Skeletal muscle satellite cell (primary cell): Measurements from ENCODE around the gene GORASP1.

ENCODE experiments used
- H3K27me3 ChIP-seq: 2 replicates; pipeline ENCODE4 v1.7.0; 2013; ENCODE audit warnings: low read length; ENCODE audit not compliant: control insufficient read depth, insufficient read depth
- H3K36me3 ChIP-seq: 2 replicates; pipeline ENCODE4 v1.7.0; 2013; ENCODE audit warnings: mild to moderate bottlenecking, control low read depth, low read length; ENCODE audit not compliant: insufficient read depth
- H3K4me1 ChIP-seq: 2 replicates; pipeline ENCODE4 v1.7.0; 2013; ENCODE audit warnings: low read length; ENCODE audit not compliant: control insufficient read depth, insufficient read depth
- H3K4me2 ChIP-seq: 2 replicates; pipeline ENCODE4 v1.7.0; 2013; ENCODE audit warnings: mild to moderate bottlenecking, low read length
- H3K4me3 ChIP-seq: 2 replicates; pipeline ENCODE4 v1.7.0; 2013; ENCODE audit warnings: low read length
- H3K9ac ChIP-seq: 2 replicates; pipeline ENCODE4 v1.7.0; 2013; ENCODE audit warnings: mild to moderate bottlenecking, low read depth, low read length, moderate library complexity
- H3K9me3 ChIP-seq: replicated peaks from 2 replicates; pipeline ENCODE4 v1.7.0; 2013; ENCODE audit warnings: mild to moderate bottlenecking, control low read depth, low read length

The GORASP1 gene

GRCh38 chr3:39146611-39147591 is 39.5 kb upstream of the GORASP1 start:
- peaks cover 46% of the 10 kb centered on the region for H3K36me3 ChIP-seq
- peaks cover 64% of the 10 kb centered on the region for H3K4me1 ChIP-seq
- H3K4me2 ChIP-seq = peak overlapping the region; percentile 77
- peak overlapping the region; percentile 55 for H3K4me3 ChIP-seq
- H3K9ac ChIP-seq = peak overlapping the region; percentile 68
- H3K27me3 ChIP-seq = no peaks in the 10 kb centered on the region
- H3K9me3 ChIP-seq = no peaks in the 10 kb centered on the region

- H3K4me3 ChIP-seq = no peak overlapping the region
- H3K9ac ChIP-seq = peak overlapping the region; percentile 13
- H3K9me3 ChIP-seq = no peaks in the 10 kb centered on the region
- H3K4me1 ChIP-seq = peaks cover 64% of the 10 kb centered on the region
- H3K36me3 ChIP-seq = peaks cover 54% of the 10 kb centered on the region
- peak overlapping the region; percentile 69 for H3K4me2 ChIP-seq
- H3K27me3 ChIP-seq = no peaks in the 10 kb centered on the region
These were observed 38.7 kb upstream of the GORASP1 start for GRCh38 chr3:39146083-39146501.

GRCh38 chr3:39144748-39145380 is 37.4 kb upstream of the GORASP1 start:
- Histone ChIP-seq H3K4me1 (peaks cover 53% of the 10 kb centered on the region), H3K9ac (no peak overlapping the region), H3K36me3 (peaks cover 54% of the 10 kb centered on the region), H3K4me2 (no peak overlapping the region), H3K27me3 (no peaks in the 10 kb centered on the region), H3K9me3 (no peaks in the 10 kb centered on the region), H3K4me3 (no peak overlapping the region)

GRCh38 chr3:39144095-39144747 is 36.8 kb upstream of the GORASP1 start:
- H3K9me3 ChIP-seq = no peaks in the 10 kb centered on the region
- H3K36me3 ChIP-seq = peaks cover 54% of the 10 kb centered on the region
- H3K4me1 ChIP-seq = peaks cover 46% of the 10 kb centered on the region
- no peak overlapping the region for H3K4me3 ChIP-seq
- no peaks in the 10 kb centered on the region for H3K27me3 ChIP-seq
- no peak overlapping the region for H3K4me2 ChIP-seq
- no peak overlapping the region for H3K9ac ChIP-seq

GRCh38 chr3:39143051-39143885 is 35.8 kb upstream of the GORASP1 start:
- peaks cover 54% of the 10 kb centered on the region for H3K36me3 ChIP-seq

GRCh38 chr3:39142067-39142466 is 34.6 kb upstream of the GORASP1 start:
- Histone ChIP-seq H3K4me1 (peaks cover 25% of the 10 kb centered on the region), H3K9me3 (no peaks in the 10 kb centered on the region), H3K27me3 (no peaks in the 10 kb centered on the region), H3K4me3 (no peak overlapping the region), H3K36me3 (peaks cover 54% of the 10 kb centered on the region), H3K4me2 (no peak overlapping the region), H3K9ac (no peak overlapping the region)

More at GRCh38 chr3:39143051-39143885, 35.8 kb upstream of the GORASP1 start:
- H3K4me2 ChIP-seq = no peak overlapping the region
- no peak overlapping the region for H3K9ac ChIP-seq
- H3K9me3 ChIP-seq = no peaks in the 10 kb centered on the region
- H3K4me1 ChIP-seq = peaks cover 37% of the 10 kb centered on the region
- H3K4me3 ChIP-seq = no peak overlapping the region
- H3K27me3 ChIP-seq = no peaks in the 10 kb centered on the region

GRCh38 chr3:39141171-39141995 is 34.0 kb upstream of the GORASP1 start:
- Histone ChIP-seq H3K4me1 (peaks cover 19% of the 10 kb centered on the region), H3K36me3 (peaks cover 52% of the 10 kb centered on the region), H3K4me3 (no peak overlapping the region)

GRCh38 chr3:39140341-39140971 is 33.0 kb upstream of the GORASP1 start:
- Histone ChIP-seq H3K9ac (no peak overlapping the region), H3K27me3 (no peaks in the 10 kb centered on the region), H3K4me3 (no peak overlapping the region), H3K4me1 (peaks cover 13% of the 10 kb centered on the region), H3K4me2 (no peak overlapping the region), H3K9me3 (no peaks in the 10 kb centered on the region), H3K36me3 (peaks cover 43% of the 10 kb centered on the region)

More at GRCh38 chr3:39141171-39141995, 34.0 kb upstream of the GORASP1 start:
- no peaks in the 10 kb centered on the region for H3K9me3 ChIP-seq
- no peak overlapping the region for H3K9ac ChIP-seq
- no peaks in the 10 kb centered on the region for H3K27me3 ChIP-seq
- H3K4me2 ChIP-seq = no peak overlapping the region

- H3K4me1 ChIP-seq = peaks cover 13% of the 10 kb centered on the region
- no peak overlapping the region for H3K4me3 ChIP-seq
- H3K36me3 ChIP-seq = peaks cover 32% of the 10 kb centered on the region
- H3K27me3 ChIP-seq = no peaks in the 10 kb centered on the region
- no peaks in the 10 kb centered on the region for H3K9me3 ChIP-seq
- no peak overlapping the region for H3K4me2 ChIP-seq
- no peak overlapping the region for H3K9ac ChIP-seq
These were observed 32.0 kb upstream of the GORASP1 start for GRCh38 chr3:39139442-39139841.
